HCT116 (cell line): ENCODE data around the gene CPNE9.

Experiments
- CEBPB ChIP-seq: IDR thresholded peaks from 2 replicates; pipeline ENCODE4 v1.6.1; 2012; ENCODE audit warnings: low read depth
- EZH2 ChIP-seq: fragments of 200-600 bp; sonication (generic); IDR thresholded peaks from 2 replicates; pipeline ENCODE4 v1.6.1; 2017; ENCODE audit warnings: antibody characterized with exemption, mixed run types
- POLR2A ChIP-seq: IDR thresholded peaks from 2 replicates; pipeline ENCODE4 v1.7.0; 2011; ENCODE audit warnings: borderline replicate concordance; ENCODE audit not compliant: insufficient read depth, insufficient read length; ENCODE audit errors: extremely low read depth
- REST ChIP-seq: IDR thresholded peaks from 2 replicates; pipeline ENCODE4 v1.6.1; 2012; ENCODE audit warnings: low read depth
- SRF ChIP-seq: IDR thresholded peaks from 2 replicates; pipeline ENCODE4 v1.6.1; 2012; ENCODE audit warnings: low read depth
- TCF7L2 ChIP-seq: IDR thresholded peaks from 2 replicates; pipeline ENCODE4 v1.7.0; 2011; ENCODE audit warnings: borderline replicate concordance, inconsistent platforms; ENCODE audit not compliant: insufficient read depth, insufficient read length; ENCODE audit errors: extremely low read depth
- ZFX ChIP-seq: fragments of 450-650 bp; IDR thresholded peaks from 2 replicates; pipeline ENCODE4 v1.6.1; 2017
- TF ChIP-seq, protein P1 (sequence below), 3 experiments: fragments of 200-600 bp in 1 of 3; sonication (generic) in 1 of 3; IDR thresholded peaks in 2 of 3; conservative IDR thresholded peaks in 1 of 3; 2 replicates each; pipeline ENCODE4 v1.5.1; 2012 to 2017; ENCODE audit warnings: low read depth in 2 of 3, low read length in 2 of 3, antibody characterized with exemption in 1 of 3, borderline replicate concordance in 1 of 3, control low read depth in 1 of 3, mild to moderate bottlenecking in 1 of 3, mixed read lengths in 1 of 3, mixed run types in 1 of 3, moderate library complexity in 1 of 3; ENCODE audit not compliant: insufficient read depth in 1 of 3

DNA sequence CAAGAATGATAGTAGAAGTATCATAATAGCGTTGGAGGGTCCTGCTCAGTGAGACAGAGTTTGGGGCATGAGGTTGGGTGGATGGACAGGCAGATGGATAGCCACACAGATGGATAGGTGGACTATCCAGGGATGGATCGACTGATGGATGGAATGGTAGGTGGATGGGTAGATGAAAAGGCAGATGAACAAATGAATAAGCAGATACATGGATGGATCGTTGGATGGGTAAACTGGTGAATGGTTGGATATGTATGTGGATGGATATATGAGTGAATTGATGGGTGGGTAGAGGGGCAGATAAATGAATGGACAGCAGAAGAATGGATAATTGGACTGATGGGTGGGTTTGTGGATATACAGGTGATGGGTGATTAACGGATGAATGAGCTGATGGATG lies 9.5 kb downstream of the CPNE9 start:
- no peak for TF ChIP-seq CEBPB
- TF ChIP-seq, protein P1, sequence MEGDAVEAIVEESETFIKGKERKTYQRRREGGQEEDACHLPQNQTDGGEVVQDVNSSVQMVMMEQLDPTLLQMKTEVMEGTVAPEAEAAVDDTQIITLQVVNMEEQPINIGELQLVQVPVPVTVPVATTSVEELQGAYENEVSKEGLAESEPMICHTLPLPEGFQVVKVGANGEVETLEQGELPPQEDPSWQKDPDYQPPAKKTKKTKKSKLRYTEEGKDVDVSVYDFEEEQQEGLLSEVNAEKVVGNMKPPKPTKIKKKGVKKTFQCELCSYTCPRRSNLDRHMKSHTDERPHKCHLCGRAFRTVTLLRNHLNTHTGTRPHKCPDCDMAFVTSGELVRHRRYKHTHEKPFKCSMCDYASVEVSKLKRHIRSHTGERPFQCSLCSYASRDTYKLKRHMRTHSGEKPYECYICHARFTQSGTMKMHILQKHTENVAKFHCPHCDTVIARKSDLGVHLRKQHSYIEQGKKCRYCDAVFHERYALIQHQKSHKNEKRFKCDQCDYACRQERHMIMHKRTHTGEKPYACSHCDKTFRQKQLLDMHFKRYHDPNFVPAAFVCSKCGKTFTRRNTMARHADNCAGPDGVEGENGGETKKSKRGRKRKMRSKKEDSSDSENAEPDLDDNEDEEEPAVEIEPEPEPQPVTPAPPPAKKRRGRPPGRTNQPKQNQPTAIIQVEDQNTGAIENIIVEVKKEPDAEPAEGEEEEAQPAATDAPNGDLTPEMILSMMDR (IDR thresholded peaks at IDR 0.05 in 2 of 3, conservative IDR thresholded peaks at IDR 0.05 in 1 of 3; ENCODE audit: borderline replicate concordance in 1 of 3, insufficient read depth in 1 of 3, low read depth in 2 of 3, low read length in 2 of 3) = no peak
- TF ChIP-seq SRF = no peak
- TF ChIP-seq EZH2 = no peak
- no peak for TF ChIP-seq REST
- TF ChIP-seq ZFX = no peak
- TF ChIP-seq TCF7L2 = no peak
- no peak for TF ChIP-seq POLR2A
